Measurements from ENCODE around the gene RNPEPL1.
"Not testable (repeated sequence)": the region's sequence is repeated elsewhere in the genome, so short reads cannot be mapped to it uniquely, and the experiment has no call there.

RNPEPL1 gene

GRCh38 chr2:240567872-240568677, at the start of gene RNPEPL1:
Gene RNPEPL1 (plus strand): TSS chr2:240568484. CDS start chr2:240568587, 103 bp downstream.
- no peak for DNase-seq

GRCh38 chr2:240518981-240519380, 49.3 kb upstream of the RNPEPL1 start:
- DNase-seq, result no peak

GRCh38 chr2:240519396-240520129, 48.7 kb upstream of the RNPEPL1 start:
- no peak for DNase-seq

GRCh38 chr2:240520130-240520973, 47.9 kb upstream of the RNPEPL1 start:
- no peak for DNase-seq

- DNase-seq, result no peak
Measured at GRCh38 chr2:240520974-240521350, 47.3 kb upstream of the RNPEPL1 start.

- not testable (repeated sequence) for DNase-seq
Measured at GRCh38 chr2:240521885-240522284, 46.4 kb upstream of the RNPEPL1 start.

- no peak for DNase-seq
Measured at GRCh38 chr2:240522406-240522805, 45.9 kb upstream of the RNPEPL1 start.

GRCh38 chr2:240523451-240524281, 44.6 kb upstream of the RNPEPL1 start:
- no peak for DNase-seq

GRCh38 chr2:240524963-240525718, 43.1 kb upstream of the RNPEPL1 start:
- DNase-seq, result no peak

GRCh38 chr2:240525802-240526201, 42.5 kb upstream of the RNPEPL1 start:
- DNase-seq, result no peak

- no peak for DNase-seq
Measured at GRCh38 chr2:240526521-240526920, 41.8 kb upstream of the RNPEPL1 start.

GRCh38 chr2:240527153-240527750, 41.0 kb upstream of the RNPEPL1 start:
- no peak for DNase-seq

GRCh38 chr2:240528406-240529040, 39.8 kb upstream of the RNPEPL1 start:
- no peak for DNase-seq

GRCh38 chr2:240529344-240529999, 38.8 kb upstream of the RNPEPL1 start:
- DNase-seq, result no peak

- DNase-seq, result no peak
Measured at GRCh38 chr2:240530181-240530580, 38.1 kb upstream of the RNPEPL1 start.

- DNase-seq, result no peak
Measured at GRCh38 chr2:240531038-240531437, 37.2 kb upstream of the RNPEPL1 start.

- no peak for DNase-seq
Measured at GRCh38 chr2:240532031-240532775, 36.1 kb upstream of the RNPEPL1 start.

GRCh38 chr2:240538031-240538780, 30.1 kb upstream of the RNPEPL1 start:
- no peak for DNase-seq

- DNase-seq, result not testable (repeated sequence)
Measured at GRCh38 chr2:240539101-240539500, 29.2 kb upstream of the RNPEPL1 start.

Data from NCI-H1694 (cell line).